ENCODE results near the gene MRGPRE. TPM values are rescaled to one million over a fixed set of nuclear protein-coding genes. Genes with fewer than 3 reads are reported as not detected.
A peak's percentile ranks its signal among the peaks of the same experiment; 100 is the strongest.
"Not testable (repeated sequence)": the region's sequence is repeated elsewhere in the genome, so short reads cannot be mapped to it uniquely, and the experiment has no call there.

The MRGPRE gene
- total RNA-seq, result not detected in 2 replicates

- FAIRE-seq, result no peak
- no peak for DNase-seq (ENCODE audit: low read depth)
- no peak within 1 kb of the TSS for H3K4me3 ChIP-seq (ENCODE audit: low read depth, low read length)
- H3K27me3 ChIP-seq (ENCODE audit: control insufficient read depth, insufficient read depth, low read length), result peaks cover 5% of the 10 kb centered on the region
- H3K36me3 ChIP-seq (ENCODE audit: control insufficient read depth, insufficient read depth, low read length), result no peaks in the 10 kb centered on the region
- TF ChIP-seq, protein P1, sequence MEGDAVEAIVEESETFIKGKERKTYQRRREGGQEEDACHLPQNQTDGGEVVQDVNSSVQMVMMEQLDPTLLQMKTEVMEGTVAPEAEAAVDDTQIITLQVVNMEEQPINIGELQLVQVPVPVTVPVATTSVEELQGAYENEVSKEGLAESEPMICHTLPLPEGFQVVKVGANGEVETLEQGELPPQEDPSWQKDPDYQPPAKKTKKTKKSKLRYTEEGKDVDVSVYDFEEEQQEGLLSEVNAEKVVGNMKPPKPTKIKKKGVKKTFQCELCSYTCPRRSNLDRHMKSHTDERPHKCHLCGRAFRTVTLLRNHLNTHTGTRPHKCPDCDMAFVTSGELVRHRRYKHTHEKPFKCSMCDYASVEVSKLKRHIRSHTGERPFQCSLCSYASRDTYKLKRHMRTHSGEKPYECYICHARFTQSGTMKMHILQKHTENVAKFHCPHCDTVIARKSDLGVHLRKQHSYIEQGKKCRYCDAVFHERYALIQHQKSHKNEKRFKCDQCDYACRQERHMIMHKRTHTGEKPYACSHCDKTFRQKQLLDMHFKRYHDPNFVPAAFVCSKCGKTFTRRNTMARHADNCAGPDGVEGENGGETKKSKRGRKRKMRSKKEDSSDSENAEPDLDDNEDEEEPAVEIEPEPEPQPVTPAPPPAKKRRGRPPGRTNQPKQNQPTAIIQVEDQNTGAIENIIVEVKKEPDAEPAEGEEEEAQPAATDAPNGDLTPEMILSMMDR (IDR thresholded peaks at IDR 0.05; ENCODE audit: insufficient read depth, low read length, severe bottlenecking), result no peak
Measured at GRCh38 chr11:3231851-3232744, at the start of gene MRGPRE. TSS of gene MRGPRE (minus strand) at chr11:3232417. CDS start at chr11:3228799, 3,618 bp downstream.

DNA sequence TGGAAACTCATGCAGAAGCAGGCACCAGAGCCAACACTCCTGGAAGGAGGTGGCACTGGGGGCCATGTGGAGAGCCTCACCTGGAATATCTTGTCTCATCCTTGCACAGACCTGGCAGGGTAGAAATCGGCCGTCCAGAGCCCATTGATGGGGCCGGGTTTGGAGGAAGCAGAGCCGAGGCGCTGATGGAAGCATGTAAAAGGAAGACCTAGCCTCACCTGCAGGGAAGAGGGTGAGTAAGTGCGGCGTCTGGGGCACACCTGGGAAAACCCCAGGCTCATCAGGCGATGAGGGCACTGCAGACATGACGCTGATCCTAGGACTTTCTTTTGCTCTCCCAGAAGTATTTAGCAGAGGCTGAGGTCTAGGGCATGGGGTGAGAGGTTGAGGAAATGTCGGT lies 48.9 kb upstream of the MRGPRE start:
- not testable (repeated sequence) for DNase-seq (ENCODE audit: low read depth); H3K27me3 ChIP-seq (ENCODE audit: control insufficient read depth, insufficient read depth, low read length); H3K36me3 ChIP-seq (ENCODE audit: control insufficient read depth, insufficient read depth, low read length); H3K4me3 ChIP-seq (ENCODE audit: low read depth, low read length)
- peak; percentile 95 for FAIRE-seq

GRCh38 chr11:3280662-3281061 lies 48.4 kb upstream of the MRGPRE start:
- peak; percentile 55 for FAIRE-seq
- H3K4me3 ChIP-seq (ENCODE audit: low read depth, low read length); H3K36me3 ChIP-seq (ENCODE audit: control insufficient read depth, insufficient read depth, low read length); H3K27me3 ChIP-seq (ENCODE audit: control insufficient read depth, insufficient read depth, low read length); DNase-seq (ENCODE audit: low read depth): not testable (repeated sequence)

DNA sequence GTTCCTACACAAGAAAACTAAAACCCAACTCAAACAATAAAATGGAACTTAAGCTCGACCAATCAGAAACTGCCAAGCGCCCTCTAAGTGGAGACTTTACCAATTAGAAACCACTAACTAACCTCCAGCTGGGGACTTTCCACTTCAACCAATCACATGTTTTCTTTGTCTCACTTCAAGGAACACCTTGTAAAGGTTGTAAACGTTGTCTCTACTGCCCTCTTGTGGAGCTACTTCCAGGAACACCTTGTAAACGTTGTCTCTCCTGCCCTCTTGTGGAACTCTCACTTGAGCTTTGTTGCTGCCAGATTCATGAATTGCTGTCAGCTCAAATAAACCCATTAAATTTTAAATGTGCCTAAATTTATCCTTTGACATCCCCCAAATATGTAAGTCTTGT lies 46.7 kb upstream of the MRGPRE start:
- H3K4me3 ChIP-seq (ENCODE audit: low read depth, low read length); H3K27me3 ChIP-seq (ENCODE audit: control insufficient read depth, insufficient read depth, low read length); DNase-seq (ENCODE audit: low read depth); H3K36me3 ChIP-seq (ENCODE audit: control insufficient read depth, insufficient read depth, low read length): not testable (repeated sequence)
- peak; percentile 87 for FAIRE-seq

GRCh38 chr11:3273629-3274028 lies 41.4 kb upstream of the MRGPRE start:
- not testable (repeated sequence) for DNase-seq (ENCODE audit: low read depth); H3K4me3 ChIP-seq (ENCODE audit: low read depth, low read length); H3K27me3 ChIP-seq (ENCODE audit: control insufficient read depth, insufficient read depth, low read length); H3K36me3 ChIP-seq (ENCODE audit: control insufficient read depth, insufficient read depth, low read length)
- peak; percentile 32 for FAIRE-seq

DNA sequence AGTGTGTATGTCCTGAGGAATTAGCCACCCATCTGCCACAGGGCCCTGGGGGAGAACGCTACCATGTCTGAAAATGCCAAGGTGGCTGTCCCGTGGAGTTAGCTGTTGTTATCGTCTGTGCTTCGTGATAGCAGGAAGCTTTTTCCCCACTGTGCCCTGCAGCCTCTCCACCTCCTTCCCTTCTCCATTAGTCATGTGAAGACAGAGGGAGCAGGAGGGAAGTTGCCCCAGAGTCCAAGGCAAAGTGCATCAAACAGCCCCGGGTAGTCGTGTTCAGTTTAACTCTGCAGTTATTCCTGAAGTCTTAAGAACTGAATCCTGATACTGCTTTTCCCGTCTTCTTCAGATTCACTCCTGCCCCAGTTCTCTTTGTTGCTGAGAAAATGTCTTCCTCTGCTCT lies 30.3 kb upstream of the MRGPRE start:
- not testable (repeated sequence) for DNase-seq (ENCODE audit: low read depth); H3K27me3 ChIP-seq (ENCODE audit: control insufficient read depth, insufficient read depth, low read length); FAIRE-seq; H3K36me3 ChIP-seq (ENCODE audit: control insufficient read depth, insufficient read depth, low read length); H3K4me3 ChIP-seq (ENCODE audit: low read depth, low read length)

GRCh38 chr11:3261831-3262230 lies 29.6 kb upstream of the MRGPRE start:
- not testable (repeated sequence) for H3K36me3 ChIP-seq (ENCODE audit: control insufficient read depth, insufficient read depth, low read length); H3K27me3 ChIP-seq (ENCODE audit: control insufficient read depth, insufficient read depth, low read length); DNase-seq (ENCODE audit: low read depth); FAIRE-seq; H3K4me3 ChIP-seq (ENCODE audit: low read depth, low read length)

DNA sequence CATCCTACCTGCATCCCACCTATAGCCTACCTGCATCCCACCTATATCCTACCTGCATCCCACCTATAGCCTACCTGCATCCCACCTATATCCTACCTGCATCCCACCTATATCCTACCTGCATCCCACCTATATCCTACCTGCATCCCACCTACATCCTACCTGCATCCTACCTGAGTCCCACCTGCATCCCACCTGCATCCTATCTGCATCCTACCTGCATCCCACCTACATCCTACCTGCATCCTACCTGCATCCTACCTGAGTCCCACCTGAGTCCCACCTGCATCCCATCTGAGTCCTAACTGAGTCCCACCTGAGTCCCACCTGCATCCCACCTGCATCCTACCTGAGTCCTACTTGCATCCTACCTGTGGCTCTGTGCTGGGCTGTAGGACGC lies 25.3 kb upstream of the MRGPRE start:
- FAIRE-seq, result peak; percentile 99
- H3K27me3 ChIP-seq (ENCODE audit: control insufficient read depth, insufficient read depth, low read length); H3K36me3 ChIP-seq (ENCODE audit: control insufficient read depth, insufficient read depth, low read length); DNase-seq (ENCODE audit: low read depth); H3K4me3 ChIP-seq (ENCODE audit: low read depth, low read length): not testable (repeated sequence)

DNA sequence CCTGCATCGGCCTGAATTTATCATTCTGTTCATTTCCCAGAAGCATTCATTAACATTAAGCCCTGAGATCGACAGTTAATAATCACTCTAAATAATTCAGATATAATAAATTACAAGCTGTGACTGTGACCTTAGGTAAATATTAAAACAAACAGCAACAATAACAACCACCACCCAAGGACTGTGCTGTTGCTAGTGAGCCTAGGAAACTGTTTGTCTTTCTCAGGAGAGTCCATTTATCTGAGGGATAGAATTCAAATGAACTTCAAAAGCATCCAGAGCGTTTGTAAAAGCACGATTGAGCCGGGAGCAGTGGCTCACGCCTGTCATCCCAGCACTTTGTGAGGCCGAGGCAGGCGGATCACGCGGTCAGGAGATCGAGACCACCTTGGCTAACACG lies 23.0 kb upstream of the MRGPRE start:
- not testable (repeated sequence) for H3K4me3 ChIP-seq (ENCODE audit: low read depth, low read length); H3K36me3 ChIP-seq (ENCODE audit: control insufficient read depth, insufficient read depth, low read length); FAIRE-seq; H3K27me3 ChIP-seq (ENCODE audit: control insufficient read depth, insufficient read depth, low read length); DNase-seq (ENCODE audit: low read depth)

GRCh38 chr11:3254773-3255172 lies 22.6 kb upstream of the MRGPRE start:
- not testable (repeated sequence) for H3K27me3 ChIP-seq (ENCODE audit: control insufficient read depth, insufficient read depth, low read length); H3K36me3 ChIP-seq (ENCODE audit: control insufficient read depth, insufficient read depth, low read length); H3K4me3 ChIP-seq (ENCODE audit: low read depth, low read length); FAIRE-seq; DNase-seq (ENCODE audit: low read depth)

All from bronchial epithelial cell (primary cell).